VCaP (cell line): ENCODE data around the gene SOX4.

Source experiments
- H3K27ac ChIP-seq: fragments of 450-650 bp; 2 replicates; pipeline ENCODE4 v1.5.1; 2017
- TF ChIP-seq, protein P1 (sequence below): fragments of 450-650 bp; conservative IDR thresholded peaks from 2 replicates; pipeline ENCODE4 v1.5.1; 2017; ENCODE audit warnings: mild to moderate bottlenecking, moderate library complexity

The SOX4 gene

DNA sequence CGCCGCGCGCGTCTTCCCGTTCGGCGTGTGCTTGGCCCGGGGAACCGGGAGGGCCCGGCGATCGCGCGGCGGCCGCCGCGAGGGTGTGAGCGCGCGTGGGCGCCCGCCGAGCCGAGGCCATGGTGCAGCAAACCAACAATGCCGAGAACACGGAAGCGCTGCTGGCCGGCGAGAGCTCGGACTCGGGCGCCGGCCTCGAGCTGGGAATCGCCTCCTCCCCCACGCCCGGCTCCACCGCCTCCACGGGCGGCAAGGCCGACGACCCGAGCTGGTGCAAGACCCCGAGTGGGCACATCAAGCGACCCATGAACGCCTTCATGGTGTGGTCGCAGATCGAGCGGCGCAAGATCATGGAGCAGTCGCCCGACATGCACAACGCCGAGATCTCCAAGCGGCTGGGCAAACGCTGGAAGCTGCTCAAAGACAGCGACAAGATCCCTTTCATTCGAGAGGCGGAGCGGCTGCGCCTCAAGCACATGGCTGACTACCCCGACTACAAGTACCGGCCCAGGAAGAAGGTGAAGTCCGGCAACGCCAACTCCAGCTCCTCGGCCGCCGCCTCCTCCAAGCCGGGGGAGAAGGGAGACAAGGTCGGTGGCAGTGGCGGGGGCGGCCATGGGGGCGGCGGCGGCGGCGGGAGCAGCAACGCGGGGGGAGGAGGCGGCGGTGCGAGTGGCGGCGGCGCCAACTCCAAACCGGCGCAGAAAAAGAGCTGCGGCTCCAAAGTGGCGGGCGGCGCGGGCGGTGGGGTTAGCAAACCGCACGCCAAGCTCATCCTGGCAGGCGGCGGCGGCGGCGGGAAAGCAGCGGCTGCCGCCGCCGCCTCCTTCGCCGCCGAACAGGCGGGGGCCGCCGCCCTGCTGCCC lies 1.1 kb downstream of the SOX4 start:
- TF ChIP-seq, protein P1, sequence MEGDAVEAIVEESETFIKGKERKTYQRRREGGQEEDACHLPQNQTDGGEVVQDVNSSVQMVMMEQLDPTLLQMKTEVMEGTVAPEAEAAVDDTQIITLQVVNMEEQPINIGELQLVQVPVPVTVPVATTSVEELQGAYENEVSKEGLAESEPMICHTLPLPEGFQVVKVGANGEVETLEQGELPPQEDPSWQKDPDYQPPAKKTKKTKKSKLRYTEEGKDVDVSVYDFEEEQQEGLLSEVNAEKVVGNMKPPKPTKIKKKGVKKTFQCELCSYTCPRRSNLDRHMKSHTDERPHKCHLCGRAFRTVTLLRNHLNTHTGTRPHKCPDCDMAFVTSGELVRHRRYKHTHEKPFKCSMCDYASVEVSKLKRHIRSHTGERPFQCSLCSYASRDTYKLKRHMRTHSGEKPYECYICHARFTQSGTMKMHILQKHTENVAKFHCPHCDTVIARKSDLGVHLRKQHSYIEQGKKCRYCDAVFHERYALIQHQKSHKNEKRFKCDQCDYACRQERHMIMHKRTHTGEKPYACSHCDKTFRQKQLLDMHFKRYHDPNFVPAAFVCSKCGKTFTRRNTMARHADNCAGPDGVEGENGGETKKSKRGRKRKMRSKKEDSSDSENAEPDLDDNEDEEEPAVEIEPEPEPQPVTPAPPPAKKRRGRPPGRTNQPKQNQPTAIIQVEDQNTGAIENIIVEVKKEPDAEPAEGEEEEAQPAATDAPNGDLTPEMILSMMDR = no peak
- peak overlapping the region; percentile 98 for H3K27ac ChIP-seq

DNA sequence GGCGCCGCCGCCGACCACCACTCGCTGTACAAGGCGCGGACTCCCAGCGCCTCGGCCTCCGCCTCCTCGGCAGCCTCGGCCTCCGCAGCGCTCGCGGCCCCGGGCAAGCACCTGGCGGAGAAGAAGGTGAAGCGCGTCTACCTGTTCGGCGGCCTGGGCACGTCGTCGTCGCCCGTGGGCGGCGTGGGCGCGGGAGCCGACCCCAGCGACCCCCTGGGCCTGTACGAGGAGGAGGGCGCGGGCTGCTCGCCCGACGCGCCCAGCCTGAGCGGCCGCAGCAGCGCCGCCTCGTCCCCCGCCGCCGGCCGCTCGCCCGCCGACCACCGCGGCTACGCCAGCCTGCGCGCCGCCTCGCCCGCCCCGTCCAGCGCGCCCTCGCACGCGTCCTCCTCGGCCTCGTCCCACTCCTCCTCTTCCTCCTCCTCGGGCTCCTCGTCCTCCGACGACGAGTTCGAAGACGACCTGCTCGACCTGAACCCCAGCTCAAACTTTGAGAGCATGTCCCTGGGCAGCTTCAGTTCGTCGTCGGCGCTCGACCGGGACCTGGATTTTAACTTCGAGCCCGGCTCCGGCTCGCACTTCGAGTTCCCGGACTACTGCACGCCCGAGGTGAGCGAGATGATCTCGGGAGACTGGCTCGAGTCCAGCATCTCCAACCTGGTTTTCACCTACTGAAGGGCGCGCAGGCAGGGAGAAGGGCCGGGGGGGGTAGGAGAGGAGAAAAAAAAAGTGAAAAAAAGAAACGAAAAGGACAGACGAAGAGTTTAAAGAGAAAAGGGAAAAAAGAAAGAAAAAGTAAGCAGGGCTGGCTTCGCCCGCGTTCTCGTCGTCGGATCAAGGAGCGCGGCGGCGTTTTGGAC lies 2.0 kb downstream of the SOX4 start:
- TF ChIP-seq, protein P1 = peak; percentile 51
- peak overlapping the region; percentile 98 for H3K27ac ChIP-seq

DNA sequence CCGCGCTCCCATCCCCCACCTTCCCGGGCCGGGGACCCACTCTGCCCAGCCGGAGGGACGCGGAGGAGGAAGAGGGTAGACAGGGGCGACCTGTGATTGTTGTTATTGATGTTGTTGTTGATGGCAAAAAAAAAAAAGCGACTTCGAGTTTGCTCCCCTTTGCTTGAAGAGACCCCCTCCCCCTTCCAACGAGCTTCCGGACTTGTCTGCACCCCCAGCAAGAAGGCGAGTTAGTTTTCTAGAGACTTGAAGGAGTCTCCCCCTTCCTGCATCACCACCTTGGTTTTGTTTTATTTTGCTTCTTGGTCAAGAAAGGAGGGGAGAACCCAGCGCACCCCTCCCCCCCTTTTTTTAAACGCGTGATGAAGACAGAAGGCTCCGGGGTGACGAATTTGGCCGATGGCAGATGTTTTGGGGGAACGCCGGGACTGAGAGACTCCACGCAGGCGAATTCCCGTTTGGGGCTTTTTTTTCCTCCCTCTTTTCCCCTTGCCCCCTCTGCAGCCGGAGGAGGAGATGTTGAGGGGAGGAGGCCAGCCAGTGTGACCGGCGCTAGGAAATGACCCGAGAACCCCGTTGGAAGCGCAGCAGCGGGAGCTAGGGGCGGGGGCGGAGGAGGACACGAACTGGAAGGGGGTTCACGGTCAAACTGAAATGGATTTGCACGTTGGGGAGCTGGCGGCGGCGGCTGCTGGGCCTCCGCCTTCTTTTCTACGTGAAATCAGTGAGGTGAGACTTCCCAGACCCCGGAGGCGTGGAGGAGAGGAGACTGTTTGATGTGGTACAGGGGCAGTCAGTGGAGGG lies 2.8 kb downstream of the SOX4 start:
- TF ChIP-seq, protein P1 = no peak
- peak overlapping the region; percentile 98 for H3K27ac ChIP-seq

DNA sequence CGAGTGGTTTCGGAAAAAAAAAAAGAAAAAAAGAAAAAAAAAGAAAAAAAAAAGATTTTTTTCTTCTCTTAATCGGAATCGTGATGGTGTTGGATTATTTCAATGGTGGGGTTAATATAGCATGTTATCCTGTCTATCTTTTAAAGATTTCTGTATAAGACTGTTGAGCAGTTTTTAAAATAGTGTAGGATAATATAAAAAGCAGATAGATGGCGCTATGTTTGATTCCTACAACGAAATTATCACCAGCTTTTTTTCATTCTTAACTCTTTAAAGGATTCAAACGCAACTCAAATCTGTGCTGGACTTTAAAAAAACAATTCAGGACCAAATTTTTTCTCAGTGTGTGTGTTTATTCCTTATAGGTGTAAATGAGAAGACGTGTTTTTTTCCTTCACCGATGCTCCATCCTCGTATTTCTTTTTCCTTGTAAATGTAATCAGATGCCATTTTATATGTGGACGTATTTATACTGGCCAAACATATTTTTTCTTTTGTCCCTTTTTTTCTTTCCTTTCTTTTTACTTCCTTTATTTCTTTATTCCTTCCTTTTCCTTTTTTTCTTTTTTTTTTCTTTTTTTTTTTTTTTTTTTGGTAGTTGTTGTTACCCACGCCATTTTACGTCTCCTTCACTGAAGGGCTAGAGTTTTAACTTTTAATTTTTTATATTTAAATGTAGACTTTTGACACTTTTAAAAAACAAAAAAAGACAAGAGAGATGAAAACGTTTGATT lies 3.6 kb downstream of the SOX4 start:
- H3K27ac ChIP-seq = peak overlapping the region; percentile 98
- TF ChIP-seq, protein P1 = peak; percentile 79

GRCh38 chr6:21597801-21598673 lies 4.5 kb downstream of the SOX4 start:
- H3K27ac ChIP-seq = peak overlapping the region; percentile 98
- TF ChIP-seq, protein P1 = no peak

GRCh38 chr6:21598674-21599023 lies 5.1 kb downstream of the SOX4 start:
- H3K27ac ChIP-seq = no peak overlapping the region
- TF ChIP-seq, protein P1 = no peak
